ENCODE results near the gene RRP9. TPM values are rescaled to one million over a fixed set of nuclear protein-coding genes. Genes with fewer than 3 reads are reported as not detected.

The RRP9 gene
- total and polyA plus RNA-seq, 10 of the 15 experiments (the other 5 are each of a cell fraction or from before 2014, with no cell fraction given): 4.7 to 91.5 (median 41.7) TPM

GRCh38 chr3:51975852-51976549 lies 34.3 kb upstream of the RRP9 start (continued):
- TF ChIP-seq LARP7 (IDR thresholded peaks at IDR 0.05) (no peak), SIX5 (IDR thresholded peaks at IDR 0.05; ENCODE audit: low read depth, low read length, severe bottlenecking) (no peak), KAT2A (conservative IDR thresholded peaks at IDR 0.05; ENCODE audit: control insufficient read depth, low read depth, low read length) (no peak), EGR1 (IDR thresholded peaks at IDR 0.05; ENCODE audit: borderline replicate concordance in 1 of 2, low read depth in 2 of 2, low read length in 2 of 2) (peak in 1 of 2 experiments; percentile 19; a peak in 1 of 3 replicates), BCLAF1 (IDR thresholded peaks at IDR 0.05) (no peak), ATF3 (IDR thresholded peaks at IDR 0.05; ENCODE audit: borderline replicate concordance, extremely low read depth, low read depth, low read length) (no peak), HDGF (IDR thresholded peaks at IDR 0.05) (no peak), POLR2A (IDR thresholded peaks at IDR 0.05; ENCODE audit: low read depth, low read length) (no peak)
